SH-SY5Y (cell line): ENCODE results near the gene CYP27A1.

Experiments used
- GATA2 ChIP-seq: IDR thresholded peaks from 2 replicates; pipeline ENCODE4 v1.6.1; 2011; ENCODE audit warnings: mild to moderate bottlenecking, low read depth, low read length
- GATA3 ChIP-seq: IDR thresholded peaks from 2 replicates; pipeline ENCODE4 v1.6.1; 2011; ENCODE audit warnings: low read depth, mild to moderate bottlenecking, low read length, moderate library complexity

CYP27A1 gene

DNA sequence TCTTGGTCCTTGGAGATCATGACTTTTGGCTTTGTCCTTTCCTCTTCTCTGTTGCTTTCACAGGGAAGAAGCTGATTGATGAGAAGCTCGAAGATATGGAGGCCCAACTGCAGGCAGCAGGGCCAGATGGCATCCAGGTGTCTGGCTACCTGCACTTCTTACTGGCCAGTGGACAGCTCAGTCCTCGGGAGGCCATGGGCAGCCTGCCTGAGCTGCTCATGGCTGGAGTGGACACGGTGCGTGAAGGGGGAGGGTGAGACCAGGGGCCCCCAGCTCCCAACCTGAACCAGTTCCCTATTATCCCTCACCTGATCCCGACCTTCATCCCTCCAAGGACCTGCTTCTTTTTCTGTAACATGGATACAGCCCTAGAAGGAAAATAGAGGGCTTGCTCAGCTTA, 30.9 kb downstream of the CYP27A1 start:
- TF ChIP-seq GATA2 (no peak), GATA3 (no peak)

DNA sequence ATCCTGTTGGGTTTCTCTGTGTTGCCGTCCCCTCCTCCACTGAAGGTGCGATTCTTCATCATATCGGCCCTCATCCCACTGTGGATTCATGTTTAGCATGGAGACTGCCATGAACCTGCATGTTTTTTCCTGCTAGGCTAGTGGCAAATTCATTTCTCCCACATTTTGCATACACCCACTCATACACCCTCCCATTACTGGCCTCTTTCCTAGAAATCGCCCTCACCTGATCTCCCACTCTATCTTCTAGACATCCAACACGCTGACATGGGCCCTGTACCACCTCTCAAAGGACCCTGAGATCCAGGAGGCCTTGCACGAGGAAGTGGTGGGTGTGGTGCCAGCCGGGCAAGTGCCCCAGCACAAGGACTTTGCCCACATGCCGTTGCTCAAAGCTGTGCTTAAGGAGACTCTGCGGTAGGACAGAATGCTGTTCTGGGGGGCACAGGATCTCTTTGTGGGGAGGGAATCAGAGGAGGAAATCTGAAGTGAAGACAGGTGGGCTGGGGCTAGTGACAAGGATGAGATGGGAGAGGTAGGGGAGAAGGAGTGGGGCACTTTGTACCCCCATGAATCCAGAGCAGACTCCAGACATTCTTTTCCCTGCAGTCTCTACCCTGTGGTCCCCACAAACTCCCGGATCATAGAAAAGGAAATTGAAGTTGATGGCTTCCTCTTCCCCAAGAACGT, 32.0 kb downstream of the CYP27A1 start:
- TF ChIP-seq GATA2 (no peak), GATA3 (no peak)

DNA sequence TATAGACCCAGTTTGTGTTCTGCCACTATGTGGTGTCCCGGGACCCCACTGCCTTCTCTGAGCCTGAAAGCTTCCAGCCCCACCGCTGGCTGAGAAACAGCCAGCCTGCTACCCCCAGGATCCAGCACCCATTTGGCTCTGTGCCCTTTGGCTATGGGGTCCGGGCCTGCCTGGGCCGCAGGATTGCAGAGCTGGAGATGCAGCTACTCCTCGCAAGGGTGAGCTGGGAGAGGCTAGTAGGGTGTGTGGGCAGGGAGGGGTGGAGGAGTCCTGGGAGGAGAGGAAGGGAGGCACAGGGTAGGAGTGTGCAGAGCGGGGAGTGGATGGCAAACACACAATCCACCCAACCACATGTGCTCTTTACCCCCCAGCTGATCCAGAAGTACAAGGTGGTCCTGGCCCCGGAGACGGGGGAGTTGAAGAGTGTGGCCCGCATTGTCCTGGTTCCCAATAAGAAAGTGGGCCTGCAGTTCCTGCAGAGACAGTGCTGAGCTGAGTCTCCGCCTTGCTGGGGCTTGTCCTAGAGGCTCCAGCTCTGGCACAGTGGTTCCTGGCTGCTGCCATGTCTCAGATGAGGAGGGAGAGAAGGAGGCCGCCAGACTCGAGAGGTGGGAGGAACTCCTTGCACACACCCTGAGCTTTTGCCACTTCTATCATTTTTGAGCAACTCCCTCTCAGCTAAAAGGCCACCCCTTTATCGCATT, 32.7 kb downstream of the CYP27A1 start:
- no peak for TF ChIP-seq GATA3
- TF ChIP-seq GATA2 = no peak

DNA sequence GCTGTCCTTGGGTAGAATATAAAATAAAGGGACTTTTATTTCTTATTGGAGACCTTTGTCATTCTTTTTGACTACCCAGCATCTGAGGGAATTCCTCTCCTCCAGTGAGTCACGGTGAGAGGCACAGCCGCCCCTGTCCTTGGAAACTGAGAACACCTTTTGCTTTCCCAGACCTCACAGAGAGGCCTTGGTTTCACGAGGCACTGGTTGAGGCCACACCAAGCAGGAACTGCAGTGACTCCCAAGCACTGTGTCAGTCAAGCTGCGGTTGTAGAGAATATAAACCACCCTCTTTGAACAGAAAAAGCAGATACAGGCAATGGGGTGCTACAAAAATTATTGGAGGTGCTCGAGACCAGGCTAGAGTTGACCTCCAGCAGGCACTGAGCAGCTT, 33.3 kb downstream of the CYP27A1 start:
- TF ChIP-seq GATA2 (no peak), GATA3 (no peak)

DNA sequence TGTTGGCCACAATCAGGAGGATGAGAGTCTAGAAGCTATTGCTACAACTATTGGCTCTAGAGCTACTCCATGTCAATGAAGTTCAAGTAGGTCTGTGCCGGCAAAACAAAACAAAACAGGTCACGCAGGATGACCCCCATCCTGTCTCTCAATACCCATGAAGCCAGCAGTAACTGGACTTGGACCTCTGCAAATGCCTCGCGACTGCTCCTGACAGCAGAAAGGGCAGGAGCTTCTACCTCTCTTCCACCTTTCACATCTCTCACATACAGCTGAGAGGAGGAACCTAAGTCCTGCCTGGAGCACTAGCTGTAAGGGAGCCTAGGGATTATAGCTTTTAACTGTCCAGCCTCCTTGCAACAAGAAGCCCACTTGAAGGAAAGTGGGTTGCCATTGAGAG, 33.7 kb downstream of the CYP27A1 start:
- no peak for TF ChIP-seq GATA3
- no peak for TF ChIP-seq GATA2

DNA sequence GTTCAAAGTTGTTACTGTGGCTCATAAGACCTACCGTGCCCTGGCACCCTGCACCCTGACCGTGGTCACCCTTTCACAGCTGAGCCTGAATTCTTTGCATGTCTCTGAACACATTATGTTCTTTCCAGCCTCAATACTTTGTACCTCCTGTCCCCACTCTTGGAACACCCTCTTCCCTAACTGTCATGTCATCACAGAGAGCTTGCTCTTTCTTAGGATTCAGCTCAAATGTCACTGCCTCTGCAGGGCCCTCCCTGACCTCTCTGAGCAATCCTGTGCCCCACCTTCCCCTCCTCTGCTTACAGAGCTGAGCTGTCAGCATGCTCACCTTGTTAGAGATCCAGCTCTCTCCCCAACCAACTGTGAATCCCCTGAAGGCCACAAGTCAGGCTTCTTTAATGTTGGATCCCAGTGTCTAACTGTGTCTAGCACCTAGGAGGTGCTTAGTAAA, 34.6 kb downstream of the CYP27A1 start:
- TF ChIP-seq GATA2 = no peak
- TF ChIP-seq GATA3 = no peak

DNA sequence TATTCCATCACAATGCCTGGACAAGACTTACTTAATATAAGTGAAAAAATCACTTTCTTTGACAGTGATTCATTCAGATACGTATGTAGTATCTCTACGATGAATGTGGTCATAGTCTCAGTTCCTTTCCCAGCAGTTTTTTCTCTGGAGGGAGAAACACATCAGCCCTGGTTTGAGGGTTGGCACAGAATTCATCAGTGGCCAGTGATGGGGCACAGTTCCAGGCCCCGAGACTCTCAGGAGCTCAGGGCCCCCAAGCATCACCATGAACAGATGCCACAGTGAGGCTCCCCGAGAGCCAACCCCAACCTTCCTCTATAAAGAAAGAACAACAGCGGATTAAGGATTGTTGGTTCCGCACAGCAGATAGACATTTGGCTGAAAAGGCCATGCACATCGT, 37.1 kb downstream of the CYP27A1 start:
- TF ChIP-seq GATA2 = no peak
- TF ChIP-seq GATA3 = no peak

DNA sequence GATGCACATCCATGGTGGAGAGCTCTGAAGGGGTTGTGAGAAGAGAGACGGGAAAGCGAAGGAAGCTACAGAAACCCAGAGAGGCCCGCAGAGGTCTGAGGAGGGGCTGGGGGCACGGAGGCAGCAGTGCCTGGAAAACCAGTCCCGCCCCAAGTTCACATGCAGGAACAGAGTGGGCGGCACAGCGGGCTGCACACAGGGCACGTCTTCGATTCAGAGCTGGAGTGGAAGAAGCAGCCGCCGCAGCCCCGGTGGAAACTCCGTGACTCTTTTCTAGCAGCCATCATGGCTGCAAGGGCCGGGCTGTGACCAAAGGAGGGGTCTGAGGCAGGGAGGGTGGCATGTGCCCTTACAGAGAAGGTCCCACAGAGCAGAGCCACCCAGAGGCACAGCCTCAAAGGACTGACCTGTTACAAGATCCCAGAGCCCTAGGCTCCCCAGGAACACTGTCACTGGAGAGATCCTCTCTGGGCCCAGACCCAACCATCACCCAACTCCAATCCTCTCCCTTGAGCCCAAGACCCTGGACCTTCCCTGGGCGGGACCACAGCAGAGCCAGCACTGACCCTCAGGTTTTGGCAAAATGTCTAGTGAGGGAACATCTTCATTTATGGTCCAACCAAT, 38.9 kb downstream of the CYP27A1 start:
- TF ChIP-seq GATA3 (no peak), GATA2 (no peak)

DNA sequence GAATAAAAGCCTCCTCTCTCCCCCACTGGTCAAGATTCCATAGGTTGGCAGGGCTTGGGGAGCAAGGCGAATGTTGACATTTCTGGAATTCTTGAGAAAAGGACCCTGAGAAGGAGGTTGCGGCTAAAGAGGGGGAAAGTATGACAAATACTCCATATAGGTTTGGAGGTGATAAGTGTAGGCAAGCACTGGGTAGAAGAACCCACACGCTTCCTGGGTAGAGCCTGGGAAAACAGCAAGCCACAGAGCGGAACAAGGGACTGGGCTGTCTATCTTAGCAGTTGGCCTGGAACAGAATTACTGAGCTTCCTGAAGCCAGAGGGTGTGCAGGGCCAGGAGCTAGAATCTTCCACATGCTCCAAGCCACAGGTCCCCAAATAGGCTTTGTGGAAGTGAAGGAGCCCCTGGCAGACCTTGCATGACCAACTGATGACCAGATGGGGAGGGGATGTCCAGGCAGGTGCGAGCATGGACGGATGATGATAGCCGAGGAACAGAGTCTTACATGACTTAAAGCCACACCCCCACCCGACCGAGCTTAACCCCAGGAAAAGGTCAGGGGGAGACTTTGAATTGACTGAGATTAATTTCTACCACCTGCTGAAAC, 39.8 kb downstream of the CYP27A1 start:
- TF ChIP-seq GATA3 (no peak), GATA2 (no peak)

DNA sequence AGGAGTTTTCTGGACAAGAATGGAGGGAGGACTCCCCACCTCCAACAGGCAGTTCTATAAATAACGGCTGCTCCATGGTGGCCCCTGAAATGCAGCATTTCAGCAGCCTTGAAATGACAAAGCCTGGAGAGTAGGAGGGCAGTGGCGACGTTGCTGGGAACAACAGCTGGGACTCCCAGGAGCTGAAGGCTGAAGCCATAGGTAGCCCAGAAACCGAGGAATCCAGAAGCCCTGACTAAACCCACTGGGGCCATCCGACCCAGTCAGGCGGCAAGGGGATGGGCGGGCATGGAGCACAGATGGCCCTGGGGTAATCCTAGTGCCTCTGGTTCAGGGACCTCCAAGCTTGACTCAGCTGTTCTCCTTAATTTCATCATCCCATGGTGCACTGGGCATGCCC, 40.7 kb downstream of the CYP27A1 start:
- TF ChIP-seq GATA2 (no peak), GATA3 (no peak)

DNA sequence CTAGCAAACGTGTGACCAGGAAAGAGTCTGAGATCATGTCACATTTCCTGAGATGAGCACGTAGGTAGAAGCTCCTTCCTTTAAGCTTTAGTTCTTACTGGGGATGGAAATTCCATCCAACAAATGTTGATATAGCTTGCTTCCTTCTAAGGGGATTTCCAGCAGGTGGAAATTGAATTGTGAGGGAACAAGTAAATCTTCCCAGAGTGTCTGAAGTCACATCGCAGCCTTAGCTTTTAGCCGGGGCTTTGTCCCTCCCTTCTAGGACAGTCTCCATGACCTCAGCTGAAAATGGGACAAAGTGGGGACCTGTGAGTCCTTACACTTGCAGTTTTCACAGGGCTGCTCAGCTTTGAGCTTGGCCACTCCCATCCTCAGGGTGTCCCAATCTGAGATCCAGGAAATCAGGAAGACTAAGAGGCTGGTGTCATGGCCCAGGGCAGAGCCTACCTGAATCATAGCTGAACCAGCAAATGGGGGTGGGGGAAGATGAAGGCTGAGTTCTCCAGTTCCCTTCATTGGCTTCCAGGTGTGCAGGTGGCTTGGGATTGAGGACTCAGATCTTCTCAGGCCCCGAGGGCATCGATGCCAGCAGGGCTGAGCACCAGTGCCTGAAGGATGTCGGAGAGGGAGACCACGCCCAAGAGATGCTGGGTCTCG, 41.4 kb downstream of the CYP27A1 start:
- TF ChIP-seq GATA3 (no peak), GATA2 (no peak)

DNA sequence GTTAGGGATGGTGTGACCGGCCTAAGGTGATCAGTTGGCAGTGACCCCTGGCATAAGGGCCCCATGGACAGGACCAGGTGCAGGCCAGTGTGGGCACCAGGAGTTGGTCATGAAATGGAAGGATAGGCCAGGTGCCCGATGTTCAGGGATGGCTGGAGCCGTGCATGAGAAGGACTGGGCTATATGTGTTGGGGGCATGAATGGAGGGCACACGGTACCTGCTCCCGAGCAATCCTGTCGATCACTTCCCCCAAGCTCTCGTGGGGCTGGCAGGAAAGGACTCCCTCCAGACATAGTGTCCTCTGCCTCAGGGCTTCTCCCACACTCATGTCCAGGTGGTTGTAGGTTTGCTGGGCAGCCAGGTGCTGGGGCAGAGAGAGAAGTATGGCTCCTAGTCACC, 42.1 kb downstream of the CYP27A1 start:
- no peak for TF ChIP-seq GATA2

DNA sequence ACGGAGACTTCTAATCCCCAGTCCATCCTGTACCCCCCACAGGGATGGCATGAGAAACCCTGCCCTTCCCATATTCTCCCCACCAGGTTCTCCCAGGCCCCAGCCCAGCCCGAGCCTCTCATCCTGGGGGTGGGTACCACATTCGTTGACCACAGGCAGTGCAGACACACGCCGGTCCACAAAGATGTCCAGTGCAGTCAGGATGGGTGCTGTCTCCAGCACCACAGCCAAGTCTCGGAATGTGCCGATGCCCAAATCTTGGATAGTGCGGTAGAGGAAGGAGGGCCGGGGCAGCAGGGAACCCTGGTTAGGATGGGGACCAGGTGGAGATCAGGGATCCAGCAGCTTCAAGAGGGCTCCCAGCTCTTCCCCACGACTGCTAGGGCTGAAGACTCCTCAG, 44.8 kb downstream of the CYP27A1 start:
- TF ChIP-seq GATA3 (no peak), GATA2 (no peak)

DNA sequence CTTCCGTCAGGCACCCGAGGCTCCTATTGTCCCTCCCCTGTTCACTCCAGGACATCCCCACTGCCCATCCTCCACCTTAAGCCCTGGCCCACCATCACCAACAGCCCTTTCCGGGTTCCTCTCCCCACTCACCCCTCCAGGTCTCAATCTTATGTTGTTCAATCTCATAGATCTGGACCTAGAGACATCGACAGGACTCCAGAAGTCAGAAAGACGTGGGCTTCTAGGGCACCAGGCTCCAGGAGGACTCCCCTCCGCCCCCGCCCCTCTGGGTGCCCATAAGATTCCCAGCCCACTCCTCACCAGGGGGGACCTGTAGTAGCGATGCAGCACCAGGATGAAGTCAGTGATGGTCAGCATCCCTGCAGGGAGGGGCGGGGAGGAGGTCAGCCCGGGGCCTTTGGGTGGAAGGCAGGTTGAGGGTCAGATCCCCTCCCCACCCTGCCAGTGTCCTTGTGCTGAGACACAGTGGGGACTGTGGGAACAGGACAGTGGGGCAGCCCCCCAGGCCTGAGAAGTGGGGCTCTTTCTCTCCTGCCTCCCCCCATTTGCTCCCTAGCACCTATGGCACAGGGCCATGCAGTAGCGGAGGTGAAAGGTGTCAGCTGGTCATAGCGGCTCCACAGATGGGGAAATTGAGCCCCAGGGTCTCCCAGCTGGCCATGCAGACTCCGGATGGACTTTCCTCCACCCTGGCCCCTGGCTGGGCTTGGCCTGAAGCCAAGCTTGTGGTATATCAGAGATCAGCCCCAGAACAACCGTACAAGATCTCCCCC, 45.9 kb downstream of the CYP27A1 start:
- no peak for TF ChIP-seq GATA2
- TF ChIP-seq GATA3 = no peak

DNA sequence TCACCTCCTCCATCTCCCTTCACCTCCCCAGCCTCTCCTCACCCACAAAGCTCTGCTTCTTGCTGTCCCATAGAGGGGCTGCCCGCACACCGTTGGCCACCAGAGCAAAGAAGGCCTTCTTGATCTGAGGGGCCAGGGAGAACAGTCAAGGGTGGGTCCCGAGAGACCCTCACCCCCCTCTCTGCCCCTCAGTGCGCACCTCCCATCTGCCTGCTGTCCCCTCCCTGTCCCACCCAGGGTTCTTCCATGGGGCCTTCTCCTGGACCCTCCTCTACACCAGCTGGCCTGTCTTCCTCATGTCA, 46.5 kb downstream of the CYP27A1 start:
- TF ChIP-seq GATA3 (no peak), GATA2 (no peak)
